Testis (tissue), 2 donors: ENCODE data around the gene F2.

Experiments
- CTCF ChIP-seq, 3 experiments: fragments of 450-650 bp in 2 of 3; fragments of 200-600 bp in 1 of 3; sonication (generic) in 1 of 3; IDR thresholded peaks; one replicate each; pipeline ENCODE4 v1.5.1; 2016 to 2019; ENCODE audit warnings: antibody characterized with exemption in 3 of 3, mild to moderate bottlenecking in 2 of 3, moderate library complexity in 1 of 3
- POLR2A ChIP-seq: fragments of 450-650 bp; IDR thresholded peaks from one replicate; pipeline ENCODE4 v1.6.1; 2017; ENCODE audit warnings: antibody characterized with exemption, mild to moderate bottlenecking, moderate library complexity

- TF ChIP-seq POLR2A: no peak
- TF ChIP-seq CTCF (IDR thresholded peaks at IDR 0.05): no peak
Observed at GRCh38 chr11:46712874-46713576, 6.0 kb upstream of the F2 start.
